HG03460 (cell line): ENCODE data around the gene ATP1A2.
"Not testable (repeated sequence)": the region's sequence is repeated elsewhere in the genome, so short reads cannot be mapped to it uniquely, and the experiment has no call there.

ENCODE experiments used
- ATAC-seq: cut with Tn5 transposase; IDR thresholded peaks from one replicate; pipeline ENCODE4 v1.9.1; 2021; ENCODE audit not compliant: unreplicated experiment

The ATP1A2 gene

DNA sequence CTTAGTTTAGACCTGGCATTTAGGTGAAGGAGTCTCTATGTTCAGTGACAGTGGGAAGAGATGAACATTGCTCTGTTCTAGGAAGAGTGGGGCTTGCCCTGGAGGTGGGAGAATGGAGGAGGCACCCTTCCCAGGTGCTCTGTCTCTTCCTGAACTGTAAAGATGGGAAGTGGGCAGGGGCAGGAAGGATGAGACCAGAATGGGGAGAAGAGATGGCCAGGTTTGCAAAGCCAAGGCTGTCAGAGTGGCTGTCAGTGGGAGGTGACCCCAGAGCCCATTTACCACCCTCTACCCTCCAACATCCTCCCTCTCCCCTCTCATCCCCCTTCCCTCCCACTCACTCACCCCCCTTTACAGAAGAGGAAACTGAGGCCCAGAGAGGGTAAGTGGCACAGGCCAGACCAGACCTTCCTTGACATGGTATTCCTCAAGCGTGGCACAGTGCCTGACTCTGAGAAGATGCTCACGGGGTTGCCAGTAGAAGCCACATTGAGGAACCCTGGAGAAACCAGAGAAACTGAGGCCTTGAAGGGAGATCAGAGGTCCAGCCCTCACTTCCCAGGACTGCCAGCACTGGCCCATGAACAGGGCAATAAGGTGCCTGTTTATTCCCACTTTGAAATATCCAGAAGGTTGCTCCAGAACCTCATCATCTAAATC, 15.7 kb upstream of the ATP1A2 start:
- ATAC-seq = no peak

DNA sequence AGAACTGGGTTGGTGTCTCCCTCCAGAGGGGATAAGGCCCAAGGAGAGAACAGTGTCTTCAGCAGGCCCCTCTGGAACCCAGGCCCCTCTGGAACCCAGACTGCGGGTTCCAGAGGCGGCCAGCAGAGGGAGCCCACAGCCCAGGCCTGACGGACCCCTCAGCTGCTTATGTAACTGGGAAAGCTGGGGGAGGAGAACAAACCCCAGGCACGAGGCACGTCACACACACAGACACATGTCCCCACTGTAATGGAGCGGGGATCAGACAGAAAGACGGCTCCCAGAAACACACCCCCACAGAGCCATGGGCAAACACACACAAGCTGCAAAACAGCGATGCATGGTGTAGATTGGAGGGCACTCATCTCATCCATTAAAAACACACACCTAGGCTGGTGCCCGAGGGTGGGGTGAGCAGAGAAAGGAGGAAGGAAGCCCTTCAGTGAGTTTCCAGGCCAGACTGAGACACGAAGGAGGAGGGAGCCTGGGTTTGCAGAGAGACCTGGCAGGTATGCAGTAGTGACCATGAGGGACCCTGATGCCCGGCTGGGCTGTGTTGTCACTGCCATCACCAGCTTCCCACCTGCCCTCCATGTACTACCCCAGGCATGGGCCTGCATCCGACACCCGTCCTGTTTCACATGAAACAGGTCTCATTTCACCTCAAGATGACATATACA, 14.4 kb upstream of the ATP1A2 start:
- no peak for ATAC-seq

DNA sequence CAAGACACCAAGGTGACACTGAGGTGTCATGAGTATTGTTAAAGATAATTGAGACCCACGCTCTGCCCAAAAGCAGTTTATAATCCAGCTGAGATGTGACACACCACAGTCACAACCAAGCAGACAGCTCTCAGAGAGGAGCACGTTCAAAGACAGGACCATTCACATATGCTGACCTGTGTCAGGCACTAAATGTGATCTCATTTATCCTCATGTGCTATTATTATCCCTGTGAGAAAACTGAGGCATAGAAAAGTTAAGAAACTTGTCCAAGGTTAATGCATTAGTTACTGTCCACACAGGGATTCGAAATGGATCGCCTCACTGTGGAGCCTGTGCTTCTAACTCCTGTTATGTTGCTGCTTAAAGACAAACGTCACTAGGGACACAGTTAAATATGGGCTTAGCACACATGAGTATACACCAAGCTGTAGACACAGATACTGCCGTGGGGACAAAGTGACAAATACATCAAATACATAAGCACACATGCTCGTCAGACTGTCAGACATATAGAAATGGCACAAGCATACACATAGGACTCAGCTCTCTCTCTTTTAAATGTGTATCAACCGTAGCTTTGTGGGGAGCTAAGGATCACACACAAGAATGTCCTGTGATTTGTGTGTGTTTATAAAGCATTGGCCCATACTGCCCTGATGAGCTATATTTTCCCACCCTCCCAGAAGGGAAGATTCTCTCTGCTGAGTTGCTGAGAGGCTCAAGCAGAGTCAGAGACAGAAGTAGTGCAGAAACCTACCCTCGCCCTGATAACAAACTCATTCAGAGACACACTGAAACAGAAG, 13.6 kb upstream of the ATP1A2 start:
- no peak for ATAC-seq

DNA sequence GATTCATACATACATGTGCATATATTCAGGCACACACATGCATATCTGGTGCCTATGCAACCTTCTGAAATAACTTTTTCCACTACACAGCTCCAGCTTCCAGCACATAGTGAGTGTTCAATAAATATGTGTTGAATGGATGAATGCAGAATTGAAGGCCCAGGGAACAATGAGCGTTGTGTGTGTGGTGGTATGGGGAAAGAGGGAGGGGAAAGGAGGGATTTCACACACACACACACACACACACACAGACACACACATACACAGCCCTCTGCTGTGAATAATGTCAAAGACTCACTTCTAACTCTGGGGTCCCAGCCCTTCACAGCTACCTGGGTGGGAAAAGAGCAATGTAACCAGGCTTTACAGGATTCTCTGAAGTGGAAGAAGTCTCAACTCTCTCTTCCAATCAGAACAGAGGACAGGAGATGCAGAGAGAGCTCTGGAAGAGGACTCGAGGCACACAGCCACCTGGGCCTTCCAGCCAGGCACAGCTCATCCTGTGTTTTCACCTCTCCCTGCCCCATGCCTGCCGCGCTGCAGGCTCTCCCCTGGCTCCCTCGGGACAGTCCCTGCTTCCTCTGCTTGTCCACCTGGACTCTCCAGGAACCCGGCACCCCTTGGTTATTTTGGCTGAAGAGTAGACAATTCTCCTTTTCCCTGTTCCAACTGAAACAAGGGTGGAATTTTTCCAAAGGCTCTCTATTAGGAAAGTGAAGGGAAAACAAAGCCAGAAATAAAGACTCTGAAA, 11.7 kb upstream of the ATP1A2 start:
- ATAC-seq = no peak

DNA sequence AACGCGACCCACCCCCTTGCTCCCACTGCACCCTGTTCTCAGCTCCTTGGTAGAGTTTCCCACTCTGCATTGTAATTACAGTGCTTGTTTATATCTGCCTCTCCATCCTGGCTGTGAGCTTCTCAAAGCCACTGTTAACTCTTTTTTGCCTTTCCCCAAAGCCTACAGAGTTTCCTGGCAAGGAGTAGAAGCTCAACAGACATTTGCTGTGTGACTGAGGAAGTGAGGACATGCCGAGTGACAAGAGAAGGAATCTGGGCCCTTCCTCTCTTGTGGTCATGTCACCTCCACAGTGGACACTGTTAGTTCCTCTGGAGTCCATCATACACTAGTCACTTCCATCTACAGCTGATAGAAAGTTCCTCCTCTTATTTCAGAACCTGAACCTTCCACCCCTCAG, 11.1 kb upstream of the ATP1A2 start:
- no peak for ATAC-seq

DNA sequence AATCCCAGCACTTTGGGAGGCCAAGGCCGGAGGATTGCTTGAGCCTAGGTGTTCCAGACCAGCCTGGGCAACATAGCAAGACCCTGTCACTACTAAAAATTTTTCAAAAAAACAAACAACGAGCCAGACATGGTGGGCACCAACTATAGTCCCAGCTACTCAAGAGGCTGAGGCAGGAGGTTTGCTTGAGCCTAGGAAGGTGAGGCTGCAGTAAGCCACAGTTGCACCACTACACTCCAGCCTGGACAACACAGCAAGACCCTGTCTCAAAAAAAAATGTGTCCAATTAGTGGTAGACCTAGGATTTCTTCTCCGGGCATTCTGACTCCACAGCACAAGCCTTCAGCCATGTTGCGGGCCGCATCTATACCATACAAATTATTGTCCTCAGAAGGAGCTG, 10.4 kb upstream of the ATP1A2 start:
- ATAC-seq = no peak

DNA sequence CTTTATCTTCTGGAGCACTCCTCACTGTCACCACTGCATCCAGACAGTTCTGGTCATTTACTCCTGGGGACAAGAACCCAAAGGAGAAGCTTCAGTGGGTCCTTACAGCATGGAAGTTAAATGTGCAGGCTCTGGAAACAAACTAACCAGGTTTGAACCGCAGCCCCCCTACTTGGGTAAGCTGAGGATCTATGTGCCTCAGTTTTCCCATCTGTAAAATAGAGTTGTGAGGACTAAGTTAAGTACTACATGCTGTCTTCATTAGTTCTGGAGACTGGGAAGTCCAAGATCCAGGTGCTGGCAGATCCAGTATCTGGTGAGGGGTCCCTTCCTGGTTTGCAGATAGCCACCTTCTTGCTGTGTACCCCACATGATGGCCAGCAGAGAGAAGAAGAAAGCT, 8.0 kb upstream of the ATP1A2 start:
- no peak for ATAC-seq

DNA sequence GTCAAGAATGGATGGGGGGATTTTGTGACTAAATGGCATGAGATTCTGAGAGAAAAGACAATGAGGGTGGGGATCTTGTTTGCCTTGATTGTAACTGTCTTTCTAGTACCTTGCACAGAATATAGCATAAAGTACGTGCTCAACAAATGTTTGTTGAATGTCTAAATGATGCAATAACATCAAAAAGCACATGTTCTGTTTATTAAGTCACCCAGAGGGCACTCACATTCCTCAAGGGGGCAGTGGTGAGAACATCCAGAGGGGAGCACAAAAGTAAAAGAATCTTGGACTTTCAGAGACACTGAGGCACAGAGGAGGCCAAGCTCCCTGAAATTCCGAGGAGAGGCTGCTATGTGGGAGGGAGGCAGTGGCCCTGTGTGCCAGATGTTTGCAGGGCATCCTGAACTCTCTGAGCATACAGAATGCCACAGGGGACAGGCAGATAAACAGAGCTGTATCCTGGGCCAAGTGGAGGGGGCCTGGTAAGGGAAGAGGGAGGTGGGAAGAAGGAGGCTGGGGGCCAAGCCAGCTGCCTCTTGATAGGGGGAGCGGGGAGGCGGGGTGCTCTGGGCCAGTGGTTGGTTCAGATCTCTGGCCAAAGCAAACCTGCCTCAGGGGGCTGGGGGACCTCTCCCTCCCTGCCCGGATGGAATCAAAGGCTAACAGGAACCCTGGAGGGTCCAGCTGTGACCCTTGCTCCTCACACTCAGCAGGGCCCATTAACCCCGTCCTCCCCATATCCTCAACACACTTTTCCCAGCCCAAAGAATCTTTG, 6.5 kb upstream of the ATP1A2 start:
- no peak for ATAC-seq

DNA sequence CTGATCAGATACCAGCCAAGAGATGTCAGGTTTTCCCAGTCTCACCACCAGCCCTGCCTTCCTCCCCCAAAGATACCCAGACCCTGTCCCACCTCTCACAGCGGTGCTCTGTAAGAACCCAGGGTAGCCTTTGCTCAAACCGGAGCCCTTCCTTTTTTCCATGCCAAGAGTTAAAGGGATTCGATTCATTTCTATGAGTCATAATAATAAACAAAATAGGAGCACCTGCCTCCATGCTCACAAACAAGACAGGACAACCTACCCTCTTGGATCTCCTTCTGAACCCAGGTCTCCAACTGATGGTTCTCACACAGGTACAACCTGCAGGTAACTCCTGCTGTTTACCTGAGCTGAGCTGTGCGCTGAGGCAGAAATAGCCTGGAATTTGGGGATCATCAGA, 5.9 kb upstream of the ATP1A2 start:
- ATAC-seq = no peak

DNA sequence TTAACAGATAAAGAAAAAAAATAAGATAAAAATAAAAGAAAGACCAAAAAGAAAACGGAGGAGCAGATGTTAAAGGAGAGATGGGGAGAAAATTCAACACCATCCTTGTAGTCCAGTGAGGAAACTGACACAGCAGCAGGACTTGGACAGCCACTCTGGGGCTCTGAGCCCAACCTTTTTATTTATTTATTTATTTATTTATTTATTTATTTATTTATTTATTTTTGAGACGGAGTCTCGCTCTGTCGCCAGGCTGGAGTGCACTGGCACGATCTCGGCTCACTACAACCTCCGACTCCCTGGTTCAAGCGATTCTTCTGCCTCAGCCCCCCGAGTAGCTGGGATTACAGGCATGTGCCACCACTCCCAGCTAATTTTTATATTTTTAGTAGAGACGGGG, 4.1 kb upstream of the ATP1A2 start:
- ATAC-seq = not testable (repeated sequence)

DNA sequence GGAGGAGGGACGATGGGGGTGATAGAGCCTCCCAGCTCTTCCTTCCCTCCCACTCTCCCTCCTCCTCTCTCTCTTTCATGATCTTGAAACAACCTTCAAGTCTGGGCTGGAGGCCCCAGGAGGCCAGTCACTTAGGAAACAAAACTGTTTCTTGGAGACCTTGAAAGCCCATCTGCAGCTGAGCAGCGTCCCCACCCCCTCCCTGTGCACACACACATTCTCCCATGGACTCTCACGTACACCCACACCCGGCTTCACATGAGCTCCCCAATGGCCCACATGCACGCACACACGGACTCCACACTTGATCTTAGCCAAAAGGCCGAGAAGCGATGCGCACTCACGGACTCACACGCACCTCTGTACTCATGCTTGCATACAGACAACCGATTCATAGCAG, 3.2 kb upstream of the ATP1A2 start:
- ATAC-seq = no peak

DNA sequence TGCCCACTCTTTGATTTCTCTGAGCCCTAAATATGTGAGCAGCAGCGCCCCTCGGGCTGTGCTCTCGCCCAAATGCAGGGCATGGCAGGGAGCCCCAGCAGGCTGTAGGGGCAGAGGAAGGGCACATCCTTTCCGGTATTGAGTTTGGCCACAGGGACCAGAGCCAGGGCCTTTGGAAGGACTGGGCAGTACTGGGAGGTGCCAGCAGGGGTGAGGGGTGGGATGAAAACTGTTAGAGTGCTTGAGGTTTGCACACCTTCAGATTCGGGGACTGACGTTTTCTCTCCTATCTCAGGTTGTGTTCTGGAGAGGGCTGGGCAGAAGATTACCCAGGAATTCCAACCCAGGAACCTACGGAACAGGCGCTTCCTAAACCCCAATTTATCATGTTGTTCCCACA, 2.2 kb upstream of the ATP1A2 start:
- ATAC-seq = no peak

DNA sequence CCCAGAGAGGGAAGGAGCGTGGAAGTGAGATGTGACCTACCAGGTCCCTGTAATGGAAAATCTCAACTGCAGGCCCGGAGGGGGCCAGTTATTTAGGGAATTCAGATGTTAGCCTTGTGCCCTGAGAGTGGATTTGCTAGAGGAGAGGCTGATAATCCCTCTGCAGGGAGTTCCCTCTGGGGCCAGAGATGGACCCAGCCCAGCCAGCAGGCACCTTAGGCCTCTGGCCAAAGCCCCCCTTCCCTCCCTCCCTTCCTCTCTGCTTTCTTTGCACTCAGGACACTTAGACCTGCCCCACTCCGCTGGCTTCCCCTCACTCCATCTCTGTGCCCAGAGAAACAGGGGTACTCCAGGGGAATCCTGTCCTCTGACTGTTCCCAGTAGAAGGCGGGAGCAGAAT, 1.5 kb upstream of the ATP1A2 start:
- no peak for ATAC-seq

DNA sequence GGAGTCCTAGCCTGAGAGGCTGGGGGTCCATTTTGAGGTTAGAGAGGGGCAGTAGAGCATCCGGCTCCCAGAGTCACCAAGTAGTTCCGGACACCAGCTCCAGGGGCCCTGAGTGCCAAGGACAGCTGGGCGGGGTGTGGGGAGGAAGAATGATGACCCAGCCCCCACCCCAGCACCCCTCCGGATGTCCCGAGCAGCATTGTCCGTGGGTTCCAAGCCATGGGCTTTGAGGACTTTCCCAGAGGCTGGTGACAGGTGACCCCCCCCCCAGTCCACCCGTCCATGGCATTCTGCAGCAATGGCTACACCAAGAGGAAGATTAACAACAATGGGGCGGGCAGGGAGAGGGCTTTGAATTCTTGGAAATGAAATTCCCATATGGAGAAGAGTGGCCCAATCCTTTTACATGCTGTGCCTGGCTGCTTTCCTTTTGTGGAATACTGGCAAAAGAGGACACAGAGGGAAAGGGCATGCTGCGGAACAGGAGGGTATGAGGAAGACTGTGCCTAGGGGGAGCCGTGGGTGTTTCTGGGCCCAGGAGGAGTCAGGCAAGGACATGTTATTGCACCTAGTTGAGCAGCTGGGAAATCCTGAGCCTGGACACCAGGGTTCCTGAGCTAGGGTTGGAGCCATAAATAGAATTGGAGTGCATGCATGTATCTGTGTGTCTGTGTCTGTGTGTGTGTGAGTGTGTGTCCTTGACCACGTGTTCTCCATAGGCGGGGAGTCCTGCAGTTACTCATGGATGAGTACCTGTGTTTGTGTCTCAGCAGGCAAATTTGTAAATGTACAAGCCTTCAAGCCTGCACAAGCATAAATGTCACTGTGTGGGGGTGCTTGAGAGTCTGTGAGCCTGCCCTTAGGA, 956 bp downstream of the ATP1A2 start:
- ATAC-seq = no peak

DNA sequence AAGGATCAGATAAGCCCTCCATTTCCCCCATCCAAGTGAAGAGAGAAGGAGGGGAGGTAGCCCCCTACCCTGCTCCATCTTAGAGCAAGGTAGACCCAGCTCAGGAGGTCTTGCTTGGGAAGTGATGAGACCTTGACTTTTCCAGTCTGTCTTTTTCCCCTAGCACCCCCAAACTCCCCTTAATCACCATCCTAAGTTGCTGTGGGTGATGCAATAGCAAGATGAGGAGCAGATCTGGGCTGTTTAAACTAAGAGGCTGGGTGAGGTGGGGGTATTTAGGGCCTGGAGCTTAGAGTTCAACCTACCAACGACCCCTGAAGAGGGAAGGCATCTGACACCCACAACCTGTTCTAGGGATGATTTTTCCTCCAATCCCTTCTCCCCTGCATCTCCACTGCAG, 1.7 kb downstream of the ATP1A2 start:
- ATAC-seq = no peak

DNA sequence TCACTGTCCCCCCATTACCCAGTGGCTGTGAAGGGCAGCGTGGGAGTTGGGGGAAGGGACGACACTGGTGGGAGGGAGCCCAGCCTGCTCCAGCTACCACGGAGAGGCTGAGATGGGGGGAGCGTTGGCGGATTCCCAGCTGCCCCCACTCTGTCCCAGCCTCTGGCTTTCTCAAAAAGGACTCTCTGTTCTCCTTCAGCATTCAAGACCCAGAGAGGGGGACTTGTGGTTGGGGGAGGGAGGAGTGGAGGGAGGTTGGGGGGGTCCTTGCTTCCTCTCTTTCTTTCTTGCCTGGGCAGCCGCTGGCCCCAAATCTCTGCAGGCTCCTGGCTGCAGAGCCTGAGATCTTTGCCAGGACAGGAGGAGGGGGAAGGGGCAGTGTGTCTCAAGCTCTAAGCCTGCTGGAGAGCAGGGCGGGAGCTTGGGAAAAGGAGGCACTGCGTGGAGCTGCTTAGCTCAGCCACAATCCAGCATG, 2.2 kb downstream of the ATP1A2 start:
- ATAC-seq = no peak

DNA sequence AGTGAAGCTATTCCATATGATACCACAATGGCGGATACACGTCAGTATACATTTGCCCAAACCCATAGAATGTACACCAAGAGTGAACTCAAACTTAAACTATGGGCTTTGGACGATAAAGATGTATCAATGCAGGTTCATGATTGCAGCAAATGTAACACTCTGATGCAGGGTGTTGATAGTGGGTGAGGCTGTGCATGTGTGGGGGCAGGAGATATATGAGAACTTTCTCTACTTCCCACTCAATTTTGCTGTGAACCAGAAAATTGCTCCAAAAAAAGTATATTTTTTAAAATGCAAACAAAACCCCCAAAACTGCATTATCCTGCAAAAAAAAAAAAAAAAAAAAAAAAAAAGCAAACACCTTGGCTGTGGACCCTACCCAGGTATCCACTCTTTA, 3.4 kb downstream of the ATP1A2 start:
- ATAC-seq = no peak

DNA sequence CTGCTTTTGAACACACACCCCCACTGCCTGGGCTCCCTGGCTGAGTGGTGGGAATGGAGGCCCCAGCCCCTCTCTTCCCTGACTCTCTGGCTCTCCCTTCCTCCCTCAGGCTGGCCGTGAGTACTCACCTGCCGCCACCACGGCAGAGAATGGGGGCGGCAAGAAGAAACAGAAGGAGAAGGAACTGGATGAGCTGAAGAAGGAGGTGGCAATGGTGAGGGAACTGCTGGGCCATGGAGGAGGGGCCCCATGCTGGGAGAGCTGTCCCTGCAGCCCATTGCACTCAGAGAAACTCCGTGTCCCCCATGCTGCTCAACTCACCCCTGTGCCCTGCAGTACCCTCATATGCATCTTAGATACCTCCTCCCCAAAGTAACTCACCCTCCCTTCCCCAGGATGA, 5.2 kb downstream of the ATP1A2 start:
- no peak for ATAC-seq

DNA sequence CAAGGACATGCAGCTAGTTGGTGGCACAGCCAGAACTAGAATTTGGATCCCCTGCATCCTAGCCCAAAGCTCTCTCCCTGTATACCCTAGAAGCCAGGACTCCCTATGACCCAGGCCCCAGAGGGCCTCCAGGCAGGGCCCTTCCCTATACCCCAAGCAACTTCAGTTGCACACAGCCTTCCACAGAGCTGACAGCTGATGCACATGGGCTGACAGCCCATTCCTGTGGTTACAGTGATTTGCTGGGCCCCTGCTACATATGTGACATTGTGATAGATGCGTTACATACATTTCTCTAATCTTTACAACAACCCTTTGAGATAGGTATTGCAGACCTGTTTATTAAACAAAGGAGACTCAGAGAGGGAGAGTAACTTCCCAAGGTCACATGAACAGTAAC, 5.8 kb downstream of the ATP1A2 start:
- no peak for ATAC-seq
